Left ventricle myocardium inferior (tissue), 1 donor: ENCODE data around the gene FAM120A. TPM values are rescaled to one million over a fixed set of nuclear protein-coding genes. Genes with fewer than 3 reads are reported as not detected.

Experiments used
- DNase-seq: peaks from one replicate; pipeline ENCODE4 v3.0.0-alpha.2; 2020
- H3K27ac ChIP-seq: fragments of 200-600 bp; replicated peaks from 2 replicates; pipeline ENCODE4 v1.8.0; 2021
- H3K27me3 ChIP-seq: fragments of 200-600 bp; 2 replicates; pipeline ENCODE4 v1.8.0; 2021; ENCODE audit warnings: low read depth
- H3K36me3 ChIP-seq: fragments of 200-600 bp; 2 replicates; pipeline ENCODE4 v1.8.0; 2021
- H3K4me1 ChIP-seq: fragments of 200-600 bp; 2 replicates; pipeline ENCODE4 v1.8.0; 2021
- H3K4me3 ChIP-seq: fragments of 200-600 bp; 2 replicates; pipeline ENCODE4 v1.8.0; 2021; ENCODE audit warnings: mild to moderate bottlenecking, moderate library complexity
- H3K9me3 ChIP-seq: fragments of 200-600 bp; replicated peaks from 2 replicates; pipeline ENCODE4 v1.8.0; 2021
- CTCF ChIP-seq: fragments of 200-600 bp; IDR thresholded peaks from 2 replicates; pipeline ENCODE4 v1.8.0; 2021; ENCODE audit warnings: antibody characterized with exemption, mild to moderate bottlenecking, borderline replicate concordance
- intact Hi-C: fragments of 100-400 bp; cut with micrococcal nuclease; formaldehyde crosslinking; loops from one replicate; pipeline ENCODE4 v1.11.0; 2022
- total RNA-seq: library from RNA; stranded (reverse); fragmentation: NEBNext Ultra II Directional; extraction: Animal tissue kit (Norgen Biotek cat#: 25700); gene quantifications from one replicate; pipeline ENCODE4 v1.2.1, GENCODE V29; 2021
- donor health status: DM: no; HTN: yes; CAD: no; lungs with severe emphysema.

FAM120A gene
- total RNA-seq, 1 donor from 2014 or later: 104 TPM

- H3K4me3 ChIP-seq: no peak overlapping the region
- TF ChIP-seq CTCF: no peak
- intact Hi-C loops: no loop called here
- peaks cover 56% of the 10 kb centered on the region for H3K36me3 ChIP-seq
- no peaks in the 10 kb centered on the region for H3K27me3 ChIP-seq
- DNase-seq: no peak
- H3K27ac ChIP-seq: peak overlapping the region; percentile 24
- H3K9me3 ChIP-seq: no peaks in the 10 kb centered on the region
- H3K4me1 ChIP-seq: peaks cover 26% of the 10 kb centered on the region
These were observed 98.1 kb downstream of the FAM120A start for GRCh38 chr9:93549611-93550010.

DNA sequence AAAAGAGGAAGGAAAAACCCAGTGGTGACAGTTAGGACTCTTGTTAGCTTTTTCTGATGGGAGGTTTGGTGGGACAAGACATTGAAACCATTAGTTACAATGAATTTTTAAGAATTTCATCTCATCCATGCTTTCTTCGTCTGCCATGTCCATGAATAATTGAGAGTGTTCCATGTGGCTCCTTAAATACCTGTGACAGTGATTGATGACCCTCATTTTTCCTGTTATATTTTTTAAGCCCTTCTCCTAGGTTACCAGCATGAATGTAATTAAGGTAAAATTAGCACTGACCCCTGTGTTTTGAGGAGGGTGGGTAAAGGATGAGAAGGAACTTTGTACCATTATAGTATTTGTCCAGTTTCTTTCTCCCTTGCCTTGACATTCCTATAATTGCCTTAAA is 101.4 kb downstream of the FAM120A start:
- intact Hi-C loops: no loop called here
- Histone ChIP-seq H3K4me3 (no peak overlapping the region), H3K27ac (no peak overlapping the region), H3K27me3 (no peaks in the 10 kb centered on the region), H3K4me1 (peaks cover 17% of the 10 kb centered on the region), H3K9me3 (no peaks in the 10 kb centered on the region), H3K36me3 (peaks cover 61% of the 10 kb centered on the region)
- TF ChIP-seq CTCF: no peak
- DNase-seq: no peak

- Histone ChIP-seq H3K4me3 (no peak overlapping the region), H3K27ac (no peak overlapping the region), H3K9me3 (no peaks in the 10 kb centered on the region), H3K27me3 (no peaks in the 10 kb centered on the region), H3K36me3 (peaks cover 84% of the 10 kb centered on the region), H3K4me1 (peaks cover 5% of the 10 kb centered on the region)
- intact Hi-C loops: no loop called here
- no peak for DNase-seq
- TF ChIP-seq CTCF: no peak
These were observed 103.9 kb downstream of the FAM120A start for GRCh38 chr9:93555370-93555769.

DNA sequence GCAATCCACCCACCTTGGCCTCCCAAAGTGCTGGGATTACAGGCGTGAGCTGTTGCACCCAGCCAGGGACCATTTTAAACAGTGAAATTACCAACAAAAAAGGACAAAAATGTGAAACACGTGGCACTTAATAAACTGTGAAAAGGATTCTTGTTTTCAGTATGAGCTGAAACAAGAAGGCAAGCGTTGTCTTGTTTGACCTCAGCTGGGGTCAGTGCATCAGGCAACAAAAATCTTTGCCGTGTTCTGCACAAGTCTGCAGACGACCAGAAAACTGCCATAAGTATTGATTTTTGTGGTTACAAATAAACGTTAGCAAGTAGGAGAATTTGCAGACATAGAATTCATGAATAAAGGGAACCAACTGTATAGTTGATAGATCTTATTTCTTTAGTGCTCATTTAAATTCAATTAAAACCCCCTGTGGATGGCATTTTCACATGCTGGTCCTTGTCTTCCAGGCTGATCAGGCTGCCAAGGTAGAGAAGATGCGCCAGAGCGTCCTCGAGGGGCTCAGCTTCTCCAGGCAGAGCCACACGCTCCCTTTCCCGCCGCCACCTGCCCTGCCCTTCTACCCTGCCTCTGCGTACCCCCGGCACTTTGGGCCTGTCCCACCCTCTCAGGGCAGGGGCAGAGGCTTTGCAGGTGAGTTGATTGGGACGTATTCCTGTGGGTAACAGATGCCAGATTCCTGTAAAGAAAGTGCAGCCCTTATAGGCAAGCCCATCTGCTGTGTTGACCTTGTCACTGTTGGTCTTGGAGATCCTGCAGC is 106.1 kb downstream of the FAM120A start:
- no peak for TF ChIP-seq CTCF
- Histone ChIP-seq H3K36me3 (peaks cover 84% of the 10 kb centered on the region), H3K27ac (no peak overlapping the region), H3K9me3 (no peaks in the 10 kb centered on the region), H3K4me1 (peaks cover 5% of the 10 kb centered on the region), H3K4me3 (no peak overlapping the region), H3K27me3 (no peaks in the 10 kb centered on the region)
- DNase-seq: no peak
- intact Hi-C loops: no loop called here

GRCh38 chr9:93558503-93558902 is 107.0 kb downstream of the FAM120A start:
- intact Hi-C loops: no loop called here
- no peak for TF ChIP-seq CTCF
- no peaks in the 10 kb centered on the region for H3K9me3 ChIP-seq
- DNase-seq: no peak
- no peaks in the 10 kb centered on the region for H3K27me3 ChIP-seq
- peaks cover 84% of the 10 kb centered on the region for H3K36me3 ChIP-seq
- no peak overlapping the region for H3K27ac ChIP-seq
- no peak overlapping the region for H3K4me3 ChIP-seq
- peaks cover 2% of the 10 kb centered on the region for H3K4me1 ChIP-seq
